HepG2 (cell line): ENCODE data around the gene ALMS1. TPM values are rescaled to one million over a fixed set of nuclear protein-coding genes. Genes with fewer than 3 reads are reported as not detected.
A peak's percentile ranks its signal among the peaks of the same experiment; 100 is the strongest.

Experiments used
- ARID4A ChIP-seq: sonication (generic); formaldehyde crosslinking; IDR thresholded peaks from 2 replicates; pipeline ENCODE4 v1.5.0; 2020; ENCODE audit warnings: mild to moderate bottlenecking, missing genetic modification reagents, borderline replicate concordance
- BCL6 ChIP-seq: IDR thresholded peaks from 2 replicates; pipeline ENCODE4 v1.6.1; 2016; ENCODE audit warnings: missing genetic modification reagents, missing compliant biosample characterization
- E2F2 ChIP-seq: sonication (generic); formaldehyde crosslinking; IDR thresholded peaks from 2 replicates; pipeline ENCODE4 v1.4.0; 2020; ENCODE audit warnings: missing genetic modification reagents, borderline replicate concordance
- FLYWCH1 ChIP-seq: sonication (generic); formaldehyde crosslinking; IDR thresholded peaks from 2 replicates; pipeline ENCODE4 v1.8.1; 2023; ENCODE audit warnings: mild to moderate bottlenecking, missing genetic modification reagents
- GATA4 ChIP-seq: sonication (generic); IDR thresholded peaks from 2 replicates; pipeline ENCODE4 v1.6.1; 2016; ENCODE audit warnings: antibody characterized with exemption, low read depth, borderline replicate concordance
- JARID2 ChIP-seq: sonication (generic); formaldehyde crosslinking; IDR thresholded peaks from 2 replicates; pipeline ENCODE4 v1.8.1; 2023; ENCODE audit warnings: missing genetic modification reagents, inconsistent platforms; ENCODE audit not compliant: insufficient replicate concordance
- KDM6A ChIP-seq: IDR thresholded peaks from 2 replicates; pipeline ENCODE4 v1.6.1; 2016; ENCODE audit warnings: low read depth
- LRRFIP1 ChIP-seq: sonication (generic); formaldehyde crosslinking; conservative IDR thresholded peaks from 2 replicates; pipeline ENCODE4 v1.4.0; 2020; ENCODE audit warnings: missing genetic modification reagents
- MBNL3 ChIP-seq: fragments of 250-450 bp; sonication (Bioruptor Pico); conservative IDR thresholded peaks from 2 replicates; pipeline ENCODE4 v1.8.0; 2022; ENCODE audit warnings: mild to moderate bottlenecking, inconsistent platforms
- TCF12 ChIP-seq, 2 experiments: fragments of 450-650 bp in 1 of 2; sonication (generic) in 1 of 2; formaldehyde crosslinking in 1 of 2; IDR thresholded peaks; 2 replicates each; pipeline versions ENCODE4 v1.6.1 to v1.8.0; 2017 to 2022; ENCODE audit warnings: antibody characterized with exemption in 1 of 2, mild to moderate bottlenecking in 1 of 2, missing genetic modification reagents in 1 of 2, moderate library complexity in 1 of 2
- U2AF1 ChIP-seq: fragments of 200-400 bp; formaldehyde crosslinking; optimal IDR thresholded peaks from 2 replicates; pipeline ENCODE3; 2017; ENCODE audit warnings: mild to moderate bottlenecking, low read depth, low read length
- ZFP36L2 ChIP-seq: sonication (generic); formaldehyde crosslinking; IDR thresholded peaks from 2 replicates; pipeline ENCODE4 v1.4.0; 2020; ENCODE audit warnings: missing genetic modification reagents
- ZFP37 ChIP-seq: sonication (generic); formaldehyde crosslinking; IDR thresholded peaks from 2 replicates; pipeline ENCODE4 v1.4.0; 2020; ENCODE audit warnings: missing genetic modification reagents, borderline replicate concordance
- ZMAT3 ChIP-seq: sonication (generic); formaldehyde crosslinking; conservative IDR thresholded peaks from 2 replicates; pipeline ENCODE4 v1.7.0; 2021; ENCODE audit warnings: missing genetic modification reagents
- ZNF205 ChIP-seq: IDR thresholded peaks from 2 replicates; pipeline ENCODE4 v1.6.1; 2018; ENCODE audit warnings: missing biosample characterization, missing genetic modification reagents
- ZNF276 ChIP-seq: sonication (generic); formaldehyde crosslinking; IDR thresholded peaks from 2 replicates; pipeline ENCODE4 v1.4.0; 2020; ENCODE audit warnings: mild to moderate bottlenecking, low read depth, missing genetic modification reagents
- ZNF354B ChIP-seq: sonication (generic); formaldehyde crosslinking; IDR thresholded peaks from 2 replicates; pipeline ENCODE4 v1.8.0; 2022; ENCODE audit warnings: mild to moderate bottlenecking, missing genetic modification reagents
- ZNF432 ChIP-seq: sonication (generic); formaldehyde crosslinking; IDR thresholded peaks from 2 replicates; pipeline ENCODE4 v1.5.0; 2020; ENCODE audit warnings: missing genetic modification reagents, mild to moderate bottlenecking, borderline replicate concordance
- ZNF761 ChIP-seq: sonication (generic); formaldehyde crosslinking; conservative IDR thresholded peaks from 2 replicates; pipeline ENCODE4 v1.4.0; 2020; ENCODE audit warnings: mild to moderate bottlenecking, missing genetic modification reagents
- ZNF850 ChIP-seq: sonication (generic); formaldehyde crosslinking; conservative IDR thresholded peaks from 2 replicates; pipeline ENCODE4 v1.9.0; 2021; ENCODE audit warnings: mild to moderate bottlenecking, missing genetic modification reagents
- polyA plus RNA-seq, 8 experiments: library from polyadenylated mRNA; depleted of rRNA in 3 of 8; stranded (reverse) in 7 of 8; unstranded in 1 of 8; fragments of >200 nt; fragmentation: Illumina TruSeq in 4 of 8; extraction: Trizol in 4 of 8; gene quantifications; 2 replicates each; pipeline versions ENCODE4 v1.2.1 to v1.2.3, GENCODE V29; 2011 to 2016; ENCODE audit warnings: low read depth in 4 of 8, missing spikeins in 1 of 8, mixed read lengths in 1 of 8; ENCODE audit not compliant: insufficient read depth in 1 of 8
- total RNA-seq, 5 experiments: library from RNA; depleted of rRNA; stranded (reverse); fragments of >200 nt; fragmentation: Illumina TruSeq; extraction: Trizol; gene quantifications; 2 replicates each; pipeline ENCODE4 v1.2.3, GENCODE V29; 2016; ENCODE audit warnings: low read depth in 1 of 5

Gene ALMS1
- total and polyA plus RNA-seq, 2 of the 13 experiments (the other 11 are each of a cell fraction or from before 2014, with no cell fraction given) = 12.9 to 21.2 TPM

GRCh38 chr2:73642338-73643018, 256.8 kb downstream of the ALMS1 start, which contains the start of gene NAT8 (continued):
- no peak for TF ChIP-seq LRRFIP1 (CRISPR knock-in tag)
- TF ChIP-seq ZNF205 = peak; percentile 26; the same call in 1 of the 2 replicates
- TF ChIP-seq ZNF276 (CRISPR knock-in tag) = no peak
- no peak for TF ChIP-seq ZNF432 (CRISPR knock-in tag)
- TF ChIP-seq E2F2 (CRISPR knock-in tag) = no peak
- no peak for TF ChIP-seq ZFP37
- TF ChIP-seq FLYWCH1 = no peak
- TF ChIP-seq MBNL3 (CRISPR knock-in tag) = no peak
- TF ChIP-seq ZNF354B = no peak
- 0 out of 2 replicates have a peak, but pooled peaks have one; percentile 72 for TF ChIP-seq ZMAT3 (CRISPR knock-in tag)
- TF ChIP-seq JARID2 = no peak
- no peak for TF ChIP-seq U2AF1
- peak; percentile 78; the same call in 1 of the 2 replicates for TF ChIP-seq ARID4A (CRISPR knock-in tag)
- no peak for TF ChIP-seq TCF12 (IDR thresholded peaks at IDR 0.05)
- TF ChIP-seq TCF12 (CRISPR knock-in tag; IDR thresholded peaks at IDR 0.05) = peak; percentile 47; the same call in 1 of the 2 replicates
- no peak for TF ChIP-seq ZNF850 (CRISPR knock-in tag)
- peak; percentile 83 for TF ChIP-seq BCL6 (CRISPR knock-in tag)
- no peak for TF ChIP-seq ZNF761
- peak; percentile 66 for TF ChIP-seq KDM6A
- TF ChIP-seq ZFP36L2 (CRISPR knock-in tag) = no peak
- TF ChIP-seq GATA4 = no peak
